ENCODE results near the gene LRRK1.
A peak's percentile ranks its signal among the peaks of the same experiment; 100 is the strongest.

GRCh38 chr15:101056366-101057334, 137.5 kb downstream of the LRRK1 start:
- peak in 1 of 2 experiments; percentile 57; a peak in 2 of 4 replicates for TF ChIP-seq CTCF (conservative IDR thresholded peaks at IDR 0.05; ENCODE audit: low read depth in 2 of 2)
- TF ChIP-seq POLR2AphosphoS5 (IDR thresholded peaks at IDR 0.05; ENCODE audit: low read depth), result no peak
- TF ChIP-seq NANOG (IDR thresholded peaks at IDR 0.05; ENCODE audit: borderline replicate concordance), result no peak
- no peak for TF ChIP-seq REST (IDR thresholded peaks at IDR 0.05; ENCODE audit: unreplicated experiment)
- no peak for TF ChIP-seq EZH2 (IDR thresholded peaks at IDR 0.05; ENCODE audit: low read depth, unreplicated experiment)

All from GM23338 (cell line).